GM13977 (cell line): ENCODE results near the gene IL31.

Source experiments
- DNase-seq: peaks from one replicate; pipeline ENCODE4 v3.0.0; 2012; ENCODE audit warnings: low spot score
- CTCF ChIP-seq: IDR thresholded peaks from 2 replicates; pipeline ENCODE4 v1.5.1; 2012; ENCODE audit warnings: mild to moderate bottlenecking, control low read depth; ENCODE audit not compliant: insufficient read depth; ENCODE audit errors: extremely low read depth, missing control alignments
- in situ Hi-C: fragments of 300-500 bp; cut with MboI; formaldehyde crosslinking; loops from one replicate; pipeline ENCODE4 v1.12.0; 2022; ENCODE audit warnings: low sequenced_read_pairs, low pct_unique_long_range_greater_than_20kb, mixed read lengths, inconsistent platforms; ENCODE audit not compliant: unreplicated experiment

Gene IL31

GRCh38 chr12:122201381-122201780 is 27.4 kb upstream of the IL31 start:
- no peak for TF ChIP-seq CTCF
- no peak for DNase-seq
- in situ Hi-C loops, result no loop called here

DNA sequence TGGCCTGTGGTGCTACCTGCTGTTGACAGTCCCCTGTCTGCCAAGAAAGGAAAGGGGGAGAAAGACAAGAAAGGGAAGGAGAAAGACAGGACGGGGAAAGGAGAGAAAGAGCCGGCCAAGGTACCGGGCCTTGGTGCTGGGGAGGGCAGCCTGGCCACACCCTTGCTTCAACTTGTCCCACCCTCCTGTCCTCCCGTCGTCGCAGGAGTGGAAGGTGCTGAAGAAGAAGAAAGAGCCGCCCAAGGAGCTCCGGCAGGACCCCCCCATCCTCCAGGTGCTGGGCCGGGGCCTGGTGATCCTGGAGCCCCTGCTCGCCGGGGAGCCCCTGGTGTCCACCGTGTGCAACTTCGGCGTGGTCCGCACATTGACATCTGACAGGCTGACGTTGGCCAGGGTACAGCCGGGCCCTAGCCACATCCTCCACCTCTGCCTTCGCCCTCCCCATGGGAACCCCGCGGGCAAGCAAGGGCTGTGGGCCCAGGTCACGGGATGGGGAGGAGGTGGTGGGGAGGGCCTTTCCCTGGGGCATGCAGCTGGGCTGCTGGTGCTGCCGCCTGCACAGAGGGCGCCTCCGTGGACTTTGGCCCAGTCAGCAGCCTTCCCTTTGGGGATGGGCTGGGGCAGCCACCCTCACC is 26.6 kb upstream of the IL31 start:
- no peak for TF ChIP-seq CTCF
- in situ Hi-C loops, result no loop called here

DNA sequence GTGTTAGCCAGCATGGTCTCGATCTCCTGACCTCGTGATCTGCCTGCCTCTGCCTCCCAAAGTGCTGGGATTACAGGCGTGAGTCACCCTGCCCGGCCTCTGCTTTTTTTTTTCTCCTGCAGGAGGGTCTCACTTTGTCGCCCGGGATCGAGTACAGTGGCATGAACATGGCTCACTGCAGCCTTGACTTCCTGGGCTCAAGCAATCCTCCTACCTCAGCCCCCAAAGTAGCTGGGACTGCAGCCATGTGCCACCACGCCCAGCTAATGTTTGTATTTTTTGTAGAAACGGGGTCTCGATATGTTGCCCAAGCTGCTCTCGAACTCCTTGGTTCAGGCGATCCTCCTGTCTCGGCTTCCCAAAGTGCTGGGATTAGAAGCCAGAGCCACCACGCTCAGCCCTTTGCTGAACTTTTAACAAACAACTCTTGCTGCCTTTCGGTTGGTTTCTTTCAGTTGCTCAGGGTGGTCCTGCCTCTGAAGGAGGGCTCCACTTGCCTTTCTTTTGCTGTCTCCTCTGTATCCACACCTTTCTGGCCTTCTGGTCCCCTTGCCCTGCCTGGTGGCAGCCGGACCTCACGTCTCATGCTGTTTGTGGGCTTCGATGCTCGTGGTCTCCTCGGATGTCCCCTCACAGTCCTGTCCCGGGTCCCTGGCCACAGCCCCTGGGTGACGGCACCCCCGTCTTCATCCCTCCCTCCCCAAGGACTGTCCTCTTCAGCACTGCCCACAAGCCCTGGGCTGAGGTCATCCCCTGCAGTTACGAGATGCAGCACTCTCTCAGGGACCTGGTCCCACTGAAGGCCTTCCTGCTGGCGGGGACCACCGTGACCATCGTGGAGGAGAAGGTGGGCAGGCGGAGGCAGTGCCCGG is 25.7 kb upstream of the IL31 start:
- in situ Hi-C loops, result no loop called here
- TF ChIP-seq CTCF, result no peak

More for the DNA sequence above, 26.6 kb upstream of the IL31 start:
- DNase-seq, result no peak

DNA sequence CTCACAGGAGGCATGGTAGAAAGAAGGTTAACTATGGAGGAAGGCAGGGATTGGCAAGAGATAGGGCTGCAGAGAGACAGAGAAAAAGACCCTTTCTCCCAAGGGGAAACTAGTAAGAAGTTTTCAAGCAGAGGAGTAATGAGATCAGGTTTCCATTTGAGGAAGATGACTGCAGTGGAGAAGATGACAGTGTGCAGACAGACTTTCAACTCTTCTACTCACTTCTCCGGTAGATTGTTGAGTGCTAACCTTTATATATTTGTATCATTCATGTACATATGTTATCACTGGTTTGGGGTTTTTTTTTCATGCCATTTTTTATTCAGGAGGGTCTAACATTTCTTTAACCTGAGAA is 23.6 kb upstream of the IL31 start:
- DNase-seq, result no peak
- TF ChIP-seq CTCF, result no peak
- in situ Hi-C loops, result no loop called here

More for the DNA sequence above, 25.7 kb upstream of the IL31 start:
- no peak for DNase-seq

DNA sequence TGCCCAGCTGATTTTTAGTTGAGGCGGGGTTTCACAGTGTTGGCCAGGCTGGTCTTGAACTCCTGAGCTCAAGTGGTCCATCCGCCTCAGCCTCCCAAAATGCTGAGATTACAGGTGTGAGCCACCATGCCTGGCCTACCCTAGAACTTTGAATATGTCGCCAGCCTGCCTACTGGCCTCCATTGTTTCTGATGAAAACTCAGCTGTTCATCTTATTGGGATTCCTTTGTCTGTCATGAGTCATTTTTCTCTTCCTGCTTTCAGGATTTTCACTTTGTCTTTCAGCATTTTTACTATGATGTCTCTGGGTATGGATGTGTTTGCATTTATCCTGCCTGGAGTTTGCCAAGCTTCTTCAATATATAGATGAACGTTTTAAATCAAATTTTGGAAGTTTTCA is 21.4 kb upstream of the IL31 start:
- no peak for TF ChIP-seq CTCF
- in situ Hi-C loops, result no loop called here

GRCh38 chr12:122194804-122195203 is 20.8 kb upstream of the IL31 start:
- no peak for TF ChIP-seq CTCF
- DNase-seq, result no peak
- in situ Hi-C loops, result no loop called here

More for the DNA sequence above, 21.4 kb upstream of the IL31 start:
- DNase-seq, result no peak
